AG10803 (cell line): ENCODE data around the gene PRODH2.

ENCODE experiments used
- DNase-seq: peaks from one replicate; pipeline ENCODE4 v3.0.0; 2010; ENCODE audit warnings: low read depth
- H3K4me3 ChIP-seq: 2 replicates; pipeline ENCODE4 v1.5.1; 2011; ENCODE audit warnings: mild to moderate bottlenecking, low read length, control low read depth
- TF ChIP-seq, protein P1 (sequence below): conservative IDR thresholded peaks from 2 replicates; pipeline ENCODE4 v1.5.1; 2011; ENCODE audit warnings: mild to moderate bottlenecking, low read length, control low read depth, inconsistent platforms

The PRODH2 gene

GRCh38 chr19:35822579-35822978, 9.9 kb upstream of the PRODH2 start:
- TF ChIP-seq, protein P1, sequence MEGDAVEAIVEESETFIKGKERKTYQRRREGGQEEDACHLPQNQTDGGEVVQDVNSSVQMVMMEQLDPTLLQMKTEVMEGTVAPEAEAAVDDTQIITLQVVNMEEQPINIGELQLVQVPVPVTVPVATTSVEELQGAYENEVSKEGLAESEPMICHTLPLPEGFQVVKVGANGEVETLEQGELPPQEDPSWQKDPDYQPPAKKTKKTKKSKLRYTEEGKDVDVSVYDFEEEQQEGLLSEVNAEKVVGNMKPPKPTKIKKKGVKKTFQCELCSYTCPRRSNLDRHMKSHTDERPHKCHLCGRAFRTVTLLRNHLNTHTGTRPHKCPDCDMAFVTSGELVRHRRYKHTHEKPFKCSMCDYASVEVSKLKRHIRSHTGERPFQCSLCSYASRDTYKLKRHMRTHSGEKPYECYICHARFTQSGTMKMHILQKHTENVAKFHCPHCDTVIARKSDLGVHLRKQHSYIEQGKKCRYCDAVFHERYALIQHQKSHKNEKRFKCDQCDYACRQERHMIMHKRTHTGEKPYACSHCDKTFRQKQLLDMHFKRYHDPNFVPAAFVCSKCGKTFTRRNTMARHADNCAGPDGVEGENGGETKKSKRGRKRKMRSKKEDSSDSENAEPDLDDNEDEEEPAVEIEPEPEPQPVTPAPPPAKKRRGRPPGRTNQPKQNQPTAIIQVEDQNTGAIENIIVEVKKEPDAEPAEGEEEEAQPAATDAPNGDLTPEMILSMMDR, result no peak
- DNase-seq, result no peak
- no peak overlapping the region for H3K4me3 ChIP-seq

GRCh38 chr19:35818445-35818844, 5.8 kb upstream of the PRODH2 start:
- TF ChIP-seq, protein P1, result no peak
- DNase-seq, result no peak
- H3K4me3 ChIP-seq, result no peak overlapping the region

GRCh38 chr19:35816846-35817245, 4.2 kb upstream of the PRODH2 start:
- no peak for DNase-seq
- TF ChIP-seq, protein P1, result no peak
- H3K4me3 ChIP-seq, result no peak overlapping the region

DNA sequence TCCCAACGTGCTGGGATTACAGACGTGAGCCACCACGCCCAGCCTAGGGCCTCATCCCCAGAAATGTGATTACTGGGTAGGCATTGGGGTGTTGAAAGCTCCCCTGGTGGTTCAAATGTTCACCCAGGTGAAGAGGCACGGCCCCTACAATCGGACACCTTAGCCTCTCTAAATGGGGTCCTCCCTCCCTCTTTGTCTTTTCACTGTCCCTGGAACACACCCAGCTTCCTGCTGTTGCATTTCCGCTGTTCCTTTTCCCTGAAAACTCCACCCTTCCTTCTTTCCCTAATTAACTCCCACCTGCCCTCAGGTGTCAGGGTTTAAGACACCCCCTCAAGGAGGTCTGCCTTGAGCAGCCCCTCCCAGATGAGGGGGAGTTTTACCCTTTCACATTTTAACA, 3.6 kb upstream of the PRODH2 start:
- TF ChIP-seq, protein P1, result no peak
- no peak for DNase-seq
- no peak overlapping the region for H3K4me3 ChIP-seq

DNA sequence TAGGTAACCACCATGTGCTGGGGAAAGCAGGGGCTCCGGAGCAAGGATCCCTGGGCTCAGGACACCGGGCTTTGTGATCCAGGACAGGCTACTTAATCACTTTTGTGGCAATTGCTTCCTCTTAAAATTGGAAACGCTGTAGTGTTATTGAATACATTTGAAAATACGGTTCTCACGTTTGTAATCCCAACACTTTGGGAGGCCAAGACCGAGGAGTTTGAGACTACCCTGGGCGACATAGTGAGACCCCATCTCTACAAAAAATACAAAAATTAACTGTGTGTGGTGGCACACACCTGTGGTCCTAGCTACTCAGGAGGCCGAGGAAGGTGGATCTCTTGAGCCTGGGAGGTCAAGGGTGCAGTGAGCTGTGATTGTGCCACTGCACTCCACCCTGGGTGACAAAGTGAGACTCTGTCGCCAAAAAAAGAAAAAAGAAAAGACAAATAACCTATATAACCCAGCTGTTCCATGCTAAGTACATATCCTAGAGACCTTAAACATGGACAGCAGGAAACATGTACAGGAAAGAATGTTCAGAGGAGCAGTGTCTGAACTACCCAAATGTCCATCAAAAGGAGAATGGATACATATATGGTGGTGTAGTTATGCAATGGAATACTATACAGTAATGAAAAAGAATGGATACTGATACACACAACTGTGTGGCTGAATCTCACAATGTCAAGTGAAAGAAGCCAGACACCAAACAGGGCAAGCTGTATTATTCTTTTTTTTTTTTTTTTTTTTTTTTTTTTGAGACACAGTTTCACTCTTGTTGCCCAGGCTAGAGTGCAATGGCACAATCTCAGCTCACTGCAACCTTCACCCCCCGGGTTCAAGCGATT, 622 bp upstream of the PRODH2 start:
- no peak for DNase-seq
- TF ChIP-seq, protein P1, result no peak
- no peak overlapping the region for H3K4me3 ChIP-seq

GRCh38 chr19:35811317-35812219, 1.1 kb downstream of the PRODH2 start:
- TF ChIP-seq, protein P1, result no peak
- H3K4me3 ChIP-seq, result no peak overlapping the region
- no peak for DNase-seq
